Measurements from ENCODE around the gene SVIL. TPM values are rescaled to one million over a fixed set of nuclear protein-coding genes. Genes with fewer than 3 reads are reported as not detected.

SVIL gene
- polyA plus RNA-seq, 1 experiment: 5.7 TPM

DNA sequence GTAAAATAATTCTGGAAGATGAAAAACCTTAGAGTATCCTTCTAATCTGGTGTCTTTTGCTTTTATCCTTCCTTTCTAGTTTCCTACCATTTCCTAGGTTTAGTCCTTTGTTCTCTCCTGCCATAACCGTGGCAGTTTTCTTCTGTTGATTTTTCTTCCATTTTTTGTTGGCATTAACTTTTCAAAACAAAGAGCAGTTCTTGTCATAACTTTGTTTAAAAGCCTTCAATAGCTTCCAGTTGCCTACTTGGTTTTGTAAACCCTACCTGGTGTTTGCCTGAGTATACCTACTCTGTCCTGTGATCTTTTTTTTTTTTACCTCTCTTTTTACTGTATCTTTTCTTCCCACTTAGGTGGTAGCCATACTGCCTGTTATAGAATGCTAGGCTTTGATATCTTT is 220.3 kb downstream of the SVIL start:
- peaks cover 1% of the 10 kb centered on the region; the same call in 1 of the 2 replicates for H3K36me3 ChIP-seq (ENCODE audit: control insufficient read depth, insufficient read depth, low read length)
- no peak overlapping the region for H3K4me3 ChIP-seq (ENCODE audit: low read depth, low read length)
- no peaks in the 10 kb centered on the region for H3K27me3 ChIP-seq (ENCODE audit: control insufficient read depth, insufficient read depth, low read length)
- no peak for DNase-seq (ENCODE audit: low read depth)
- ChIA-PET POLR2A (no interaction called here), CTCF (interaction anchor here (1.0 to 1.1 kb wide), 2 partner anchors 28 to 34 kb away, joined by 3 read pairs; no protein-coding TSS in a partner anchor)
- TF ChIP-seq, protein P1, sequence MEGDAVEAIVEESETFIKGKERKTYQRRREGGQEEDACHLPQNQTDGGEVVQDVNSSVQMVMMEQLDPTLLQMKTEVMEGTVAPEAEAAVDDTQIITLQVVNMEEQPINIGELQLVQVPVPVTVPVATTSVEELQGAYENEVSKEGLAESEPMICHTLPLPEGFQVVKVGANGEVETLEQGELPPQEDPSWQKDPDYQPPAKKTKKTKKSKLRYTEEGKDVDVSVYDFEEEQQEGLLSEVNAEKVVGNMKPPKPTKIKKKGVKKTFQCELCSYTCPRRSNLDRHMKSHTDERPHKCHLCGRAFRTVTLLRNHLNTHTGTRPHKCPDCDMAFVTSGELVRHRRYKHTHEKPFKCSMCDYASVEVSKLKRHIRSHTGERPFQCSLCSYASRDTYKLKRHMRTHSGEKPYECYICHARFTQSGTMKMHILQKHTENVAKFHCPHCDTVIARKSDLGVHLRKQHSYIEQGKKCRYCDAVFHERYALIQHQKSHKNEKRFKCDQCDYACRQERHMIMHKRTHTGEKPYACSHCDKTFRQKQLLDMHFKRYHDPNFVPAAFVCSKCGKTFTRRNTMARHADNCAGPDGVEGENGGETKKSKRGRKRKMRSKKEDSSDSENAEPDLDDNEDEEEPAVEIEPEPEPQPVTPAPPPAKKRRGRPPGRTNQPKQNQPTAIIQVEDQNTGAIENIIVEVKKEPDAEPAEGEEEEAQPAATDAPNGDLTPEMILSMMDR (IDR thresholded peaks at IDR 0.05; ENCODE audit: insufficient read depth, low read depth, low read length): no peak

DNA sequence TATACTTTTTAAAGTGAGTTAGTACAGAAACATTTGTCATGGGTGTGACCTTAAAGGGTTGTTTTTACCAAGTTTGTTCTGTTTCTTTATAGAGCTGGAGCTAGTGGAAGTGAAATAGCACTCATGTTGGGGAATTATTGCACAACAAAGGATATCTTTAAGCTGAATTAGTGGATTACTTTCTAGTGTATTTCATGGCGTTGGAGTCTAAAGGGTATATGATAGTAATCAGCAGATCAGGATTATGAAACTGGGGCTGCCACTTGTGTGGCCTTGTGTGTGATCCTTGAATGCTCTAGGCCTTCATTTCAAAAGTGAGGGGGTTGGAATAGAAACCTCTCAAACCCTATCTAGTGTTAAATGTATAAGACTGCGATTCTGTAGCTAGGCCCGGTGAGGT is 222.3 kb downstream of the SVIL start:
- TF ChIP-seq, protein P1 (IDR thresholded peaks at IDR 0.05; ENCODE audit: insufficient read depth, low read depth, low read length): no peak
- no peak for DNase-seq (ENCODE audit: low read depth)
- no peaks in the 10 kb centered on the region for H3K36me3 ChIP-seq (ENCODE audit: control insufficient read depth, insufficient read depth, low read length)
- H3K4me3 ChIP-seq (ENCODE audit: low read depth, low read length): no peak overlapping the region
- POLR2A ChIA-PET: no interaction called here
- CTCF ChIA-PET: interaction anchor here (0.6 to 4.8 kb wide), 6 partner anchors 12 to 112 kb away, joined by 3 to 31 read pairs (median 4); no protein-coding TSS in a partner anchor
- H3K27me3 ChIP-seq (ENCODE audit: control insufficient read depth, insufficient read depth, low read length): no peaks in the 10 kb centered on the region

DNA sequence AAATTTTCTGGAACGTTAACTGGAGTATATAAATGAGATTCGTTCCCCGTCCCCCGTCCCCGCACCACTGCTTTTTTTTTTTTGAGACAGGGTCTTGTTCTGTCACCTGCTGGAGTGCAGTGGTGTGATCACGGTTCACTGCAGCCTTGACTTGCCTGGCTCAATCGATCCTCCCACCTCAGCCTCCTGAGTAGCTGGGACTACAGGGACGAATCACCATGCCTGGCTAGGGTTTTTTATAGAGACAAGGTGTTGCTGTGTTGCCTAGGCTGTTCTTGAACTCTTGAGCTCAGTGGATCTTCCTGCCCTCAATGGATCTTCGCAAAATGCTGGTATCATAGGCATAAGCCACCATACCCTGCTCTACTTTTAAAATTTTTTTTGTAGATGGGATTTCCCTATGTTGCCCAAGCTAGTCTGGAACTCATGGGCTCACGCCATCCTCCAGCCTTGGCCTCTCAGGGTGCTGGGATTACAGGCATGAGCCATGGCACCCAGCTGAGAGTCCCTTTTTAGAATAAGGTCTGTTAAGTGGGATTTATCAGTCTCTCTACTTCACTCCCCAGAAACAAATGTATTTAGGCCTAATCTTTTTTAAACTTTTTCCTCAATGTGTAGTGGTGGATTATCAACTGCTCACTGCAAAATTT is 223.0 kb downstream of the SVIL start:
- no peak for DNase-seq (ENCODE audit: low read depth)
- ChIA-PET CTCF (interaction anchor here (0.6 to 4.8 kb wide), 5 partner anchors 12 to 838 kb away, joined by 3 to 31 read pairs (median 4); no protein-coding TSS in a partner anchor), POLR2A (no interaction called here)
- H3K4me3 ChIP-seq (ENCODE audit: low read depth, low read length): no peak overlapping the region
- no peaks in the 10 kb centered on the region for H3K36me3 ChIP-seq (ENCODE audit: control insufficient read depth, insufficient read depth, low read length)
- TF ChIP-seq, protein P1 (IDR thresholded peaks at IDR 0.05; ENCODE audit: insufficient read depth, low read depth, low read length): no peak
- no peaks in the 10 kb centered on the region for H3K27me3 ChIP-seq (ENCODE audit: control insufficient read depth, insufficient read depth, low read length)

DNA sequence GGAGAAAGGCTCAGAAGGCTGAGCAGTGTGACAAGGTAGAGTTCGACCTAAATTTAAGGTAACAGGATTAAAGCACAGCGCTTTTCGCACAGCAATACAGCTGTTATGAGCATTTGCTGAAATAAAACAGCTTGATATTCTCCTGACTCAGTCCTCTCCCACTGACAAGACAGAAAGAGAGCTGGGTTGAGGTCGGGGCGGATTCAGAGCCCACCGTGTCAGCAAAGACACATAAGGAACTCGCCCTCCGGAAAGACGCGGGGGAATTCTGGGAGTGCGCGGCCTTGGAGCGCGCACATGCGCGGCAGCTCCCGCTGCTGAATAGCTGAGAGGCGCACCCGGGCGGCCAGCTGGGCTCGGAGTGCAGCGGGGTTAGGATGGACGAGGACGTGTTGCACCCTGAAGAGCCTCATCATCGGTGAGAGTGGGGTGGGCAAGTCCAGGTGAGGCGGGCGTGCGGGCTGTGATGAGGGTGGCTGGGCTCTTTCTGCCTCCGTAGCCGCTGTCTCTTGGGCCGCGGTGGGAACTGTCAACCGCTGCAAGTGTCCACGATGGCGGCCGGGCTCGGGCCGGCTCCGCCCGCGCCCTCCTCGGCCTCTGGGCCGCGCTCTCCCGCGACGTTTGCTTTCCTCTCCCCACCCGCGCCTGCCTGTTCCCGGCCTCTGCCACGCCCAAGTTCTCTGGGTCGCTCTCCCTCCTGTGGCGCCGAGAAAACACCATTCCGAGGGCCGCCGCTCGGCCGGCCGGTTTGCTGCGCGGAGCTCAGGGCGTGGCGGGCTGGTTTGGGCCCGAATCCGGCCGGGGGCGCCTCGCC is 225.3 kb downstream of the SVIL start:
- POLR2A ChIA-PET: interaction anchor here (0.5 kb wide), 1 partner anchor 1083 kb away, joined by 6 read pairs; no protein-coding TSS in a partner anchor
- CTCF ChIA-PET: interaction anchor here (0.7 to 4.8 kb wide), 6 partner anchors 10 to 180 kb away, joined by 3 to 31 read pairs (median 3); no protein-coding TSS in a partner anchor
- no peak for DNase-seq (ENCODE audit: low read depth)
- peak overlapping the region; percentile 72 for H3K4me3 ChIP-seq (ENCODE audit: low read depth, low read length)
- H3K27me3 ChIP-seq (ENCODE audit: control insufficient read depth, insufficient read depth, low read length): no peaks in the 10 kb centered on the region
- TF ChIP-seq, protein P1 (IDR thresholded peaks at IDR 0.05; ENCODE audit: insufficient read depth, low read depth, low read length): 0 out of 2 replicates have a peak, but pooled peaks have one; percentile 3
- H3K36me3 ChIP-seq (ENCODE audit: control insufficient read depth, insufficient read depth, low read length): no peaks in the 10 kb centered on the region

DNA sequence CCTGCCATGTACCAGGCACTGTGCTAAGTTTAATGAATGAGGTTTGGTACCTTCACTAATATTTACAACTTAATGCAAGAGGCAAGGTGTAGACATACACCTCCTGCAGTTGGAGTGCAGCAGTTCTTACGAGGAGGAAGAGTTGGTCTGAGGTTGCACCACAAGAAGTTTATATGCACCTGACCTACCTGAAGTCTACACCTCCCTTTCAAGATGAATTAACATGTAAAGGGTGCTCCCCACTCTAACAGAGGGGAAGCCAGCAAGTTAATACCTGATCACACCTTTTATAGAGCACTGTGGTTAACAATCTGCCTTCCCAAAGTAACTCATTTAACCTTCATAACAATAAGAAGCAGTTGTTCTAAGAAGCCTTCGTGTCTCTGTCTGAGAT is 225.9 kb downstream of the SVIL start:
- H3K4me3 ChIP-seq (ENCODE audit: low read depth, low read length): peak overlapping the region; percentile 72
- H3K36me3 ChIP-seq (ENCODE audit: control insufficient read depth, insufficient read depth, low read length): no peaks in the 10 kb centered on the region
- ChIA-PET CTCF (interaction anchor here (1.3 to 4.8 kb wide), 4 partner anchors 9 to 24 kb away, joined by 3 to 31 read pairs (median 6); no protein-coding TSS in a partner anchor), POLR2A (no interaction called here)
- no peaks in the 10 kb centered on the region for H3K27me3 ChIP-seq (ENCODE audit: control insufficient read depth, insufficient read depth, low read length)
- no peak for DNase-seq (ENCODE audit: low read depth)
- TF ChIP-seq, protein P1 (IDR thresholded peaks at IDR 0.05; ENCODE audit: insufficient read depth, low read depth, low read length): no peak

Measured in BJ (cell line).